OCI-LY3 (cell line): ENCODE data around the gene NHS.

Source experiments
- H2AFZ ChIP-seq: fragments of 200-600, 300-600 bp; shearing (Covaris generic); 2 replicates; pipeline ENCODE4 v1.6.0; 2014; ENCODE audit warnings: antibody characterized with exemption, low read depth, low read length
- H3K27ac ChIP-seq: fragments of 200-600, 300-600 bp; sonication (generic); 2 replicates; pipeline ENCODE4 v1.5.1; 2014; ENCODE audit warnings: mild to moderate bottlenecking, low read length, moderate library complexity, mixed read lengths
- H3K27me3 ChIP-seq: fragments of 200-600, 300-600 bp; sonication (generic); 2 replicates; pipeline ENCODE4 v1.6.1; 2014; ENCODE audit warnings: low read depth, low read length, mixed read lengths
- H3K36me3 ChIP-seq: fragments of 200-600, 300-600 bp; sonication (generic); replicated peaks from 2 replicates; pipeline ENCODE3; 2014; ENCODE audit warnings: low read depth, low read length, mixed read lengths
- H3K4me1 ChIP-seq: fragments of 300-600, 200-600 bp; sonication (generic); 2 replicates; pipeline ENCODE4 v1.6.1; 2014; ENCODE audit warnings: low read length, mixed read lengths
- H3K4me2 ChIP-seq: fragments of 200-600, 300-600 bp; sonication (generic); 2 replicates; pipeline ENCODE4 v1.6.1; 2014; ENCODE audit warnings: low read length, mixed read lengths
- H3K4me3 ChIP-seq: fragments of 300-600, 200-600 bp; sonication (generic); 2 replicates; pipeline ENCODE4 v1.5.1; 2014; ENCODE audit warnings: antibody characterized with exemption, mild to moderate bottlenecking, low read length, moderate library complexity
- H3K79me2 ChIP-seq: fragments of 300-600, 200-600 bp; shearing (Covaris generic); 2 replicates; pipeline ENCODE4 v1.6.1; 2014; ENCODE audit warnings: mild to moderate bottlenecking, low read length, mixed read lengths
- H3K9ac ChIP-seq: fragments of 300-600, 200-600 bp; shearing (Covaris generic); 2 replicates; pipeline ENCODE4 v1.6.0; 2014; ENCODE audit warnings: mild to moderate bottlenecking, low read length, moderate library complexity
- H3K9me3 ChIP-seq: fragments of 200-600, 300-600 bp; shearing (Covaris generic); 2 replicates; pipeline ENCODE4 v1.6.1; 2014; ENCODE audit warnings: low read length, mixed read lengths; ENCODE audit not compliant: insufficient read depth
- H4K20me1 ChIP-seq: fragments of 200-600, 300-600 bp; sonication (generic); 2 replicates; pipeline ENCODE4 v1.6.1; 2016; ENCODE audit warnings: low read length, mixed read lengths; ENCODE audit not compliant: insufficient read depth
- CTCF ChIP-seq: fragments of 200-600, 300-600 bp; sonication (generic); IDR thresholded peaks from 2 replicates; pipeline ENCODE4 v1.5.1; 2014; ENCODE audit warnings: antibody characterized with exemption, low read length, low read depth
- EZH2phosphoT487 ChIP-seq: fragments of 200-600 bp; shearing (Covaris generic); IDR thresholded peaks from 2 replicates; pipeline ENCODE4 v1.6.1; 2018; ENCODE audit warnings: antibody characterized with exemption, mixed run types, low read depth

The NHS gene

GRCh38 chrX:17560385-17560784 is 185.4 kb downstream of the NHS start:
- no peak overlapping the region for H3K4me3 ChIP-seq
- H3K4me1 ChIP-seq: no peaks in the 10 kb centered on the region
- H3K27ac ChIP-seq: no peak overlapping the region

GRCh38 chrX:17563076-17563475 is 188.1 kb downstream of the NHS start:
- Histone ChIP-seq H3K79me2 (no peaks in the 10 kb centered on the region), H4K20me1 (no peaks in the 10 kb centered on the region), H3K4me2 (no peak overlapping the region), H3K9me3 (no peaks in the 10 kb centered on the region), H3K27me3 (no peaks in the 10 kb centered on the region), H3K4me1 (no peaks in the 10 kb centered on the region), H2AFZ (no peak overlapping the region), H3K27ac (no peak overlapping the region), H3K36me3 (no peaks in the 10 kb centered on the region), H3K9ac (no peak overlapping the region), H3K4me3 (no peak overlapping the region)
- TF ChIP-seq EZH2phosphoT487 (no peak), CTCF (no peak)

More at GRCh38 chrX:17560385-17560784, 185.4 kb downstream of the NHS start:
- TF ChIP-seq EZH2phosphoT487: no peak
- no peak for TF ChIP-seq CTCF
- no peaks in the 10 kb centered on the region for H3K79me2 ChIP-seq
- H3K9ac ChIP-seq: no peak overlapping the region
- H4K20me1 ChIP-seq: no peaks in the 10 kb centered on the region
- H3K9me3 ChIP-seq: no peaks in the 10 kb centered on the region
- no peak overlapping the region for H2AFZ ChIP-seq
- no peaks in the 10 kb centered on the region for H3K27me3 ChIP-seq
- no peak overlapping the region for H3K4me2 ChIP-seq
- no peaks in the 10 kb centered on the region for H3K36me3 ChIP-seq

GRCh38 chrX:17563515-17563914 is 188.5 kb downstream of the NHS start:
- Histone ChIP-seq H3K79me2 (no peaks in the 10 kb centered on the region), H3K4me1 (no peaks in the 10 kb centered on the region), H3K27me3 (no peaks in the 10 kb centered on the region), H3K9me3 (no peaks in the 10 kb centered on the region), H3K9ac (no peak overlapping the region), H3K27ac (no peak overlapping the region), H4K20me1 (no peaks in the 10 kb centered on the region), H3K36me3 (no peaks in the 10 kb centered on the region), H3K4me3 (no peak overlapping the region), H3K4me2 (no peak overlapping the region), H2AFZ (no peak overlapping the region)
- TF ChIP-seq EZH2phosphoT487 (no peak), CTCF (no peak)

- Histone ChIP-seq H3K4me1 (no peaks in the 10 kb centered on the region), H2AFZ (no peak overlapping the region), H3K27me3 (no peaks in the 10 kb centered on the region), H4K20me1 (no peaks in the 10 kb centered on the region), H3K36me3 (no peaks in the 10 kb centered on the region), H3K9me3 (no peaks in the 10 kb centered on the region), H3K4me3 (no peak overlapping the region), H3K9ac (no peak overlapping the region), H3K4me2 (no peak overlapping the region), H3K27ac (no peak overlapping the region), H3K79me2 (no peaks in the 10 kb centered on the region)
- TF ChIP-seq CTCF (no peak), EZH2phosphoT487 (no peak)
Measured at GRCh38 chrX:17564689-17565409, 189.8 kb downstream of the NHS start.
